Smooth muscle cell (in vitro differentiated cells): ENCODE data around the gene CCDC50. TPM values are rescaled to one million over a fixed set of nuclear protein-coding genes. Genes with fewer than 3 reads are reported as not detected.
A peak's percentile ranks its signal among the peaks of the same experiment; 100 is the strongest.

Experiments used
- DNase-seq: peaks from one replicate; lab custom pipeline; 2025; ENCODE audit not compliant: unreplicated experiment; lab: John Stamatoyannopoulos, UW
- H2AFZ ChIP-seq: fragments of 200-600 bp; sonication (generic); 2 replicates; pipeline ENCODE4 v1.6.0; 2016; ENCODE audit warnings: antibody characterized with exemption, low read depth, mild to moderate bottlenecking
- H3F3A ChIP-seq: fragments of 200-600 bp; sonication (generic); 2 replicates; pipeline ENCODE4 v1.6.0; 2017; ENCODE audit warnings: antibody characterized with exemption, low read depth
- H3K27ac ChIP-seq: fragments of 200-600 bp; sonication (generic); 2 replicates; pipeline ENCODE4 v1.5.1; 2016; ENCODE audit warnings: low read depth, mild to moderate bottlenecking
- H3K27me3 ChIP-seq: fragments of 200-600 bp; sonication (generic); 2 replicates; pipeline ENCODE4 v1.6.1; 2016; ENCODE audit warnings: low read depth, mild to moderate bottlenecking
- H3K36me3 ChIP-seq: fragments of 200-600 bp; sonication (generic); 2 replicates; pipeline ENCODE4 v1.5.1; 2016; ENCODE audit warnings: low read depth
- H3K4me1 ChIP-seq: fragments of 200-600 bp; sonication (generic); 2 replicates; pipeline ENCODE4 v1.5.1; 2016; ENCODE audit warnings: low read depth
- H3K4me2 ChIP-seq: fragments of 200-600 bp; sonication (generic); 2 replicates; pipeline ENCODE4 v1.6.0; 2016; ENCODE audit warnings: mild to moderate bottlenecking
- H3K4me3 ChIP-seq: fragments of 200-600 bp; sonication (generic); 2 replicates; pipeline ENCODE4 v1.5.1; 2016; ENCODE audit warnings: mild to moderate bottlenecking
- H3K79me2 ChIP-seq: fragments of 200-600 bp; sonication (generic); 2 replicates; pipeline ENCODE4 v1.6.0; 2016; ENCODE audit warnings: low read depth, mild to moderate bottlenecking
- H3K9ac ChIP-seq: fragments of 200-600 bp; sonication (generic); 2 replicates; pipeline ENCODE4 v1.6.0; 2016; ENCODE audit warnings: low read depth
- H3K9me3 ChIP-seq: fragments of 200-600 bp; sonication (generic); replicated peaks from 2 replicates; pipeline ENCODE4 v1.5.1; 2016; ENCODE audit warnings: low read depth
- H4K20me1 ChIP-seq: fragments of 200-600 bp; sonication (generic); 2 replicates; pipeline ENCODE4 v1.6.0; 2016; ENCODE audit warnings: low read depth
- CTCF ChIP-seq: fragments of 200-600 bp; sonication (generic); IDR thresholded peaks from 2 replicates; pipeline ENCODE4 v1.5.1; 2017; ENCODE audit warnings: borderline replicate concordance, mild to moderate bottlenecking, antibody characterized with exemption; ENCODE audit not compliant: insufficient read depth, poor library complexity, severe bottlenecking
- WGBS: methylation state at CpG from one replicate; pipeline ENCODE4 v1.1.7; 2016; ENCODE audit warnings: low lambda C conversion rate; 5-methylcytosine and 5-hydroxymethylcytosine counted together
- polyA plus RNA-seq: library from polyadenylated mRNA; unstranded; fragments of >200 nt; fragmentation: Nextera tagmentation; extraction: Ambion mirVana; gene quantifications from 2 replicates; pipeline ENCODE4 v1.2.1, GENCODE V29; 2016
- total RNA-seq: library from RNA; depleted of rRNA; stranded (reverse); fragments of >200 nt; gene quantifications from 2 replicates; pipeline ENCODE4 v1.2.3, GENCODE V29; 2014

CCDC50 gene
- total and polyA plus RNA-seq, 2 experiments from 2014 or later, result 31.7 to 53.9 TPM

GRCh38 chr3:191362524-191363090, 33.4 kb downstream of the CCDC50 start:
- no peak overlapping the region for H3K27ac ChIP-seq
- no peak overlapping the region for H3K4me3 ChIP-seq
- no peak overlapping the region for H2AFZ ChIP-seq
- no peak for TF ChIP-seq CTCF
- H3K4me1 ChIP-seq, result peaks cover 19% of the 10 kb centered on the region
- no peak overlapping the region for H3K9ac ChIP-seq
- DNase-seq, result no peak
- peaks cover 8% of the 10 kb centered on the region for H3K79me2 ChIP-seq
- no peaks in the 10 kb centered on the region for H3K27me3 ChIP-seq
- peaks cover 36% of the 10 kb centered on the region for H3K36me3 ChIP-seq
- WGBS, result 90% methylated on average over 2 of the region's 2 CpGs
- H3K9me3 ChIP-seq, result no peaks in the 10 kb centered on the region
- peaks cover 9% of the 10 kb centered on the region for H3F3A ChIP-seq
- no peak overlapping the region for H3K4me2 ChIP-seq
- H4K20me1 ChIP-seq, result no peaks in the 10 kb centered on the region

DNA sequence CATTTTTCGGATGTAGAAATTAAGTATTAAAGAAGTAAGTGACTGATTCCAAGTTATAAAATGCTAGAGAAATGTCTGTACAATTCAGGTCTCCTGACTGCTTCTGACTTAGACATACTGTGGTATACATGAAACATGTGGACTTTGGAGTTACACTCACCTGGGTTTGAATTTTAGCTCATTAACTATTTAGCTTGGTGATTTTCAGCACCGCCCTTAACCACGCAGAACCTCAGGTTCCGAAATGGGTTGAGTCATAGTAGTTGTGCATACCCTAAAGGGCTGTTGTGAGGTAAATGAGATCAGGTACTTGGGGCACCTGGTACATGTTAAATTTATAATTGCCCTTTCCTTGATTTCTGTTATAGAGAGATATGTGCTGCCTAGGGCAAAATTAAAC, 34.0 kb downstream of the CCDC50 start:
- Histone ChIP-seq H3K79me2 (peaks cover 2% of the 10 kb centered on the region), H3K27ac (no peak overlapping the region), H2AFZ (no peak overlapping the region), H3K4me2 (no peak overlapping the region), H3K9ac (no peak overlapping the region), H3K27me3 (no peaks in the 10 kb centered on the region), H3K36me3 (peaks cover 35% of the 10 kb centered on the region), H3F3A (peaks cover 9% of the 10 kb centered on the region), H4K20me1 (no peaks in the 10 kb centered on the region), H3K4me3 (no peak overlapping the region), H3K9me3 (no peaks in the 10 kb centered on the region), H3K4me1 (peaks cover 19% of the 10 kb centered on the region)
- no peak for DNase-seq
- WGBS, result 82% methylated on average over 4 of the region's 4 CpGs
- no peak for TF ChIP-seq CTCF

DNA sequence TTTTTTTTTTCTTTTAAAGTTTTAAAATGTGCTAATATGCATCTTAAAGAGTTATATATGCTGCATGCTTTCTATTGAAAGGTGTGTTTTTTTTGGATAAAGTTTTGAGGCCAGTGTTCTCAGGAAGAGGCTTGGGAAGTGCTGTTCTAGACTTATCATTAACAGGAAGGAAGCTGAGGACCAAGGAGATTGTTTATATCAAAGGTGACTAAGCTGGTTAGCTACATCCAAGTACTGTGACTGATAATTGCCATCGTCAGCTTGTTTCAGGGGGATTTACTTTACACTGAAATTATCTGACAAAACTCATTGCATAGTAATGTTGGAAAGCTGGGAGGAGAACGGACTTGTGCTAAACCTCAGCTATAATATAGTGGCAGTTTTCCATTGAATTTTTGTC, 37.5 kb downstream of the CCDC50 start:
- Histone ChIP-seq H4K20me1 (no peaks in the 10 kb centered on the region), H3K9ac (no peak overlapping the region), H3K4me3 (no peak overlapping the region), H3K4me2 (peak overlapping the region; percentile 58), H3F3A (peaks cover 9% of the 10 kb centered on the region), H2AFZ (no peak overlapping the region), H3K4me1 (peaks cover 6% of the 10 kb centered on the region), H3K27me3 (no peaks in the 10 kb centered on the region), H3K9me3 (no peaks in the 10 kb centered on the region), H3K27ac (peak overlapping the region; percentile 33), H3K36me3 (peaks cover 21% of the 10 kb centered on the region), H3K79me2 (no peaks in the 10 kb centered on the region)
- DNase-seq, result no peak
- 18% methylated on average over 2 of the region's 2 CpGs for WGBS
- no peak for TF ChIP-seq CTCF

DNA sequence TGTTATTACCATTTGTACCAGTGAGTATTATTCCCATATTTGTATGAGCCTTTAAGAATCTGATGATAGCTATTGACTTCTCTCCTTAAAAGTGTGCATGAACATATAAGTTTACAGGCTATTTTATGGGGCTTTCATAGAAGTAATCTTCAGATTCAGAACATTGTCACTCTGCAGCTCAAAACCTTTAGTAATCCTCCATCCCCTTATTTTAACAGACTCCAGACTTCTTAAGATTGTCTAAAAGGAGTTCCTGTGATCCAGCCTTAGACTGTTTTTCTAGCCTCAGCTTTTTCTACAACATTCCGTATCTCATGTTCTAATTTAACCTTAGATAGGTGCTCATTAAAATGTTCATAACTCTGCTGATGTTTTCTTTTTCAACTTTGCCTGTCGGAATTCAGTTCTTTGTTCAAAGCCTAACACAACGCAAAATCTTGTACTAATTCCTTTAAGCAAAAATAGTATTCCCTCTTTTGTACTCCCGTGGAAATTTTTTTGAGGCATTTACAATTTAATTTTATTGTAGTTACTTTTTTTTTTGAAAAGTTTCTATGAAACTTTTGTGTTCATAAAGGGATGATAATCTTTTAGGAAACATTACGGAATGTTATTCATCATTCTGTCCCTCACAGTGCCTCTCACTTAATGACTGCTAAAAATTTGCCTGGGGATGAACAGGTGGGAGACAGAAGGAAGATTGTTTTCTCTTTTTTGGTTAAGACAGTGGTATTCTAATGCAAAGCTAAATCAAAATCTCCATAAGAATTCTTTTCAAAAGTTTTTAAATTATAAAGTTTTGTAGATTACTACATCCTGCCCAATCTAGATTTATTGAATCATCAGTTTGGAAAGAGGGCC, 39.8 kb downstream of the CCDC50 start:
- no peak for TF ChIP-seq CTCF
- Histone ChIP-seq H3K9ac (no peak overlapping the region), H3K4me1 (peaks cover 4% of the 10 kb centered on the region), H3K27ac (no peak overlapping the region), H2AFZ (no peak overlapping the region), H3K9me3 (no peaks in the 10 kb centered on the region), H4K20me1 (no peaks in the 10 kb centered on the region), H3K4me3 (no peak overlapping the region), H3K79me2 (no peaks in the 10 kb centered on the region), H3F3A (peaks cover 7% of the 10 kb centered on the region), H3K27me3 (no peaks in the 10 kb centered on the region), H3K4me2 (no peak overlapping the region), H3K36me3 (peaks cover 7% of the 10 kb centered on the region)
- DNase-seq, result no peak
- 77% methylated on average over 5 of the region's 5 CpGs for WGBS
